GM11168 (cell line): Measurements from ENCODE around the gene CEP112.

Experiments
- in situ Hi-C: fragments of 300-500 bp; cut with MboI; formaldehyde crosslinking; loops from one replicate; pipeline ENCODE4 v1.12.0; 2022; ENCODE audit warnings: low sequenced_read_pairs; ENCODE audit not compliant: unreplicated experiment

Gene CEP112

GRCh38 chr17:65902831-65903522 lies 289.0 kb downstream of the CEP112 start:
- in situ Hi-C loops: no loop called here

DNA sequence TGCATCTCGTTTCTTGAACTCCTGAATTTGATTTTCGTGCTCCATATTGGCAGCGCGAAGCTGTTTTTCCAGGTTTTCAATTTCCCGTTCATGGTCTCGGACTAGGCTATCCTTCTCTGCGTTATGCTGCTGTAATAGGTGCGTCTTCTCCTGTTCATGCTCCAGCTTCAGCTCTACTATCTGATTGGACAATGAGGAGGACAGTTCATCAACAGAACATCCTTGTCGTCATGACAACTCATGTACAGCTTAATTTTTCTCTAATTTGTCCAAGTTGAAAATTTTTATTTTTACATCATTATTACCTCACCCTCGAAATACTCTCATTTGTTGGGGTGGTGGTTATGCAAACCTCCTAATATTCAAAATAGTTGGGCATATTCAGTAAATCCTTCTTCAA lies 289.8 kb downstream of the CEP112 start:
- in situ Hi-C loops: no loop called here

- in situ Hi-C loops: no loop called here
Measured at GRCh38 chr17:65901394-65901793, 290.5 kb downstream of the CEP112 start.

- in situ Hi-C loops: no loop called here
Measured at GRCh38 chr17:65900216-65900615, 291.7 kb downstream of the CEP112 start.

GRCh38 chr17:65898651-65899050 lies 293.3 kb downstream of the CEP112 start:
- in situ Hi-C loops: no loop called here

- in situ Hi-C loops: no loop called here
Measured at GRCh38 chr17:65896889-65897288, 295.0 kb downstream of the CEP112 start.

- in situ Hi-C loops: no loop called here
Measured at GRCh38 chr17:65895969-65896368, 296.0 kb downstream of the CEP112 start.

DNA sequence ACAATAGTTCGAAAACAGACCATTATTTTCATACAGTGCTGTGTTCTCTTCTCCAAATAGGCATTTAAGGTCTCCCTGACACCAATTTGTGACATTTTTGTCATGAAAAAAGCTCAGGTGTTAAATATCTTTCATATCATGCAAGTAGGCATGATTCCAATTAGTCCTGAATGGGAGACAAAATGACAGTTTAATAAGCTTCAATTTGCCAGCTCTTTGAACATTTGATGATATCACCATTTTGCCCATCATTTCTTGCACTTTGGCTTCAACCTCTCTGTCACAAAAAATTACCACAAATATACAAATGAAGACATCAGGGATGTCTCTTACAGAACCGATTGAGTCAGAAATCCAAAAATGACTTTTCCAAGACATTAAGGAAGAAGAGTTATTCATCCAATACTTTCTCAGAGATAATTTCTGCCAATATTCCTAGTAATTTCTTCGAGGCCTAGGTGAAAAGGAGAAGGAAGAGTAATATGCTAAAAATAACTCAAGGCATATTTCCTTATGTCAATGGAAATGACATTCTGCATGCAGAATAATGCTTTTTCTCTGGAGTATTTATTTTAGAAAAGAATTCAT lies 298.1 kb downstream of the CEP112 start:
- in situ Hi-C loops: no loop called here

DNA sequence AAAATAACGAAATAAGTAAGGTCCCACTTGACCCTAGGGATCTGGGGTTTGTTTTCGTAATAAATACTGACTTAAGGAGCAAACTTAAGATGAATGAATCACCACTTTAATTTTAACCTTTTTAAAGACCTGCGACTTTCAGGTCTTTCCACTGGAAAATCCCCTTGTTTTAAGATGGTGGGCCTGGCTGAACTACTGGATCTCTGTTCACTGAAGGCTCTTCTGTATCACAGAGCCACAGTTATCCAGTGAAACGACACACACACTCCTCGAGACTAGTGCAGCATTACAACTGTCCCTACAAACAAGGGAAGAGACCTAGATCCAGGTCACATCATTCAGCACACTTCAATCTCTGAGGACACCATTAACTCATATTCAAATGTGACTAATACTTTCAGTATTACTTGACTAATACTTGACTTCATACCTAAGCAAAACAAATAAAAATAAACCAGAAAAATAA lies 299.0 kb downstream of the CEP112 start:
- in situ Hi-C loops: no loop called here

DNA sequence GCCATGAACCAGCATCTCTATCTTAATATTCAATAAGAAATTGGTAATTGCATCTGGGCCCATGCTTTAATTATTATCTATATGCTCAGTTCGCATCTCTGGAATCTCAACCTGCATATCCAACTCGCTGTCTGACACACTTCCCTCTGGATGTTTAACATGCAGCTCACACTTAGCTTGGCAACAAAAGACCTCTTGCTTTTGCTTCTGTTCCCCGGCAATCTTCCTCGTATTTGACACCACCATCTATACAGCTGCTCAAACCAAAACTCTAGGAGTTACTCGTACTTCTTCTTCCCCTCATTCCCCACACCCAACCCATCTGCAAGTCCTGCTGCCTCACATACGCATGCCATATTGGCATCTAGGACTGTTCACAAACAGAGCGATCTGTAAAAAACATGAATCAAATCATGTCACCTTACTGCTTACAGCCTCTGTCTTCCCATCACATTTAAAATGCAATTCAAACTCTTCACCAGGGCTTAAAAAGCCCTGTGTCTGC lies 300.6 kb downstream of the CEP112 start:
- in situ Hi-C loops: no loop called here

- in situ Hi-C loops: no loop called here
Measured at GRCh38 chr17:65888649-65889048, 303.3 kb downstream of the CEP112 start.

GRCh38 chr17:65886315-65887245 lies 305.4 kb downstream of the CEP112 start:
- in situ Hi-C loops: no loop called here

DNA sequence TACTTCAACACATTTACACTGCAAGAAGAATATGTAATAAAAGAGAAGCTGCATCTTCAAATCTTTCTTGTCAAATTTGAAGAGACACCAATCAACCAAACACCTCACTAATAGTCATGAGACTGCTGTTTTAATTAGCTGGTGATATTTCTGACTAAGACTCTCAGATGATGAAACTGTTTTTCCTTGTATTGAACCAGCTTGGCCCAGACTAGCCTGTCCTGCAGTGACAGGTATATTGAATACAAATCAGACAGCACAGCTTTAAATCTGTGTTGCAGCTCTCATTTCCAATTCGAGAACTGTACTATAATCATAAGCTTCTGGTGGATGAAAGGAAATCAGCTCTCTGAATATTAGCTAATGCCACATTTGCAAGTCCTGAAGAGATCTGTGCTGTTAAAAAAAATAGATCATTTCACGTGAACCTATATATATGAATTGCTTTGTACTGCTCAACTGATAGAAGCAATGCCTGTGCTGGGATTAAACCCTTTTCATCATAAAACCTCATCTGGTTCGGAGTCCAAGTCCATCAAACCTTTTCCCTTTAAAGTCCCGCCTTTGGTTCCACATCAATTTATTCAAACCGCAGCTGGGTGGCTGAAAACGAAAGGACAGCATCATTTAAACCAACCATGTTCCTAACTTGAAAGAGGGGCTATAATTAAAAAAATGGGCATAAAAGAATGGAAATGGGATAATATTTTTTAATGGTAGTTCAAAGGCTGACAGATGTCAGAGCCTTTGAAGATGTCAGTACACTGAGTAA lies 306.2 kb downstream of the CEP112 start:
- in situ Hi-C loops: no loop called here

DNA sequence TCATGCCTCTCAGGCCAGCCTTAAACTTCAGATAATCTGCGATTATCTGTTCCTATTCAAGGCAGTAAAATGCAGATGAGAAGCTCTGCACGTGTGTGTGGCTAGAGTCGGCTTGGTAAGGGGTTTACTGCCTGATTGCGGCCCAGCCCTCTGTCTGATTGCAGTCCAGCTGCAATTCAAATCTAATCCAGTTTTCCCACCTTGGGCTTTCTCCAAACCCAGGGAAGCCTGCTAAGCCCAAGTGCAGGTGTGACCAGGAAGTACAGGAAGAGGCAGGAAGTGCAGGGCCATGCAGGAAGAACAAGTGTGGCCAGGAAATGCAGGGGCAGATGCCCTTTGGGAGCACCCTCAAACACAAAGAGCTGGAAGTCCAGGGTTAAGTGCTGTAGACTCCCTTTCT lies 314.9 kb downstream of the CEP112 start:
- in situ Hi-C loops: no loop called here

- in situ Hi-C loops: no loop called here
Measured at GRCh38 chr17:65868881-65869280, 323.1 kb downstream of the CEP112 start.

DNA sequence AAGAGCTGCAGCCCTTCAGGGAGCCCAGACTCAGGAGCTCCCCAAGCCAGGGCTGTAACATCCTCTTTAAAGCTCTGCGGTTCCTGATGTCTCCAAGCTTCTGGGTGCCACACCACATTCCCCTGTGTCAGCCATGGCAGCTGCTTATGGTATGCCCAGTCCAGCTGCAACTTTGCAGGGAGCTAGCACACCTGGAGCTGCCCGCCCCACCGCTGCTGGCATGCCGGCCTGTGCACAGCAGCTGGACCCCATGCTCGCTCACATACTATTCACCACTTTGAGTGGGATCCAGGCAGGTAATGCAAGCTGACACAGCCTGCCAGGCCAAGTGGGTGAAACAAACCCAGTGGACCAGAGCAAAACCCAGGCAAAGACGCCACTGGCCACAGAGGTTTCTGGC lies 324.9 kb downstream of the CEP112 start:
- in situ Hi-C loops: no loop called here

DNA sequence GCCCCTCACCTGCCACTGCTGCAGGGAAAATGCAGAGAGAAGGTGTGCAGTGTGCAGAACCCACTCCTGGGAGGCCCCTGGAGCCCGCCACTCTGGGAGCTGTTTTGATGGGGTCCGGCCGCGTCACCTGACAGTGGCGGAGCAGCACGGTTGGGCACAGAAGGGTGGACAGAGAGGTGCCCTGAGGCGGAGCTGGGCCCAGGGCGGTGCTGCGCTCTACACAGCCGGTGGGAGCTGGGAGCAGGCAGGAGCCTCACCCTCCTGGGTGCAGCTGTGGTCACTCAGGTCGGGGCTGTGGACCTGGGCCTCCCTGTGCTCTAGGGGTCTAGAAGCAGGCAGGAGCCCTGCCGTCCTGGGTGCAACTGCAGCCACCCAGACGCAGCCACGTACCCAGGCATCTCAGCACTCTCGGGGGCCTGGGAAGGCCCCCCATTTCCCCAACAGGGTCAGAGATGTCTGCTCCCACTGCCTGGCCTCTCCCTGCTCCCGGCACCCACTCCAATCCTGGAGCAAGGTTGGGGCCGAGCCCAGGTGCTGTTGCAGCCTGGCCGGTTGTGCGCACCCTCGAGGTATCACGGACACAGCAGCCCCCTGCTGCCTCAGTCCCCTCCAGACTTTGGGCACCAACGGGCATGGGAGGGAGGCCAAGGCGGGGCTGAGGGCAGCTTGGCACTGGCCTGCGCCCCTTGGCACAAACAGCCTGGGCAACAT lies 326.1 kb downstream of the CEP112 start:
- in situ Hi-C loops: no loop called here

DNA sequence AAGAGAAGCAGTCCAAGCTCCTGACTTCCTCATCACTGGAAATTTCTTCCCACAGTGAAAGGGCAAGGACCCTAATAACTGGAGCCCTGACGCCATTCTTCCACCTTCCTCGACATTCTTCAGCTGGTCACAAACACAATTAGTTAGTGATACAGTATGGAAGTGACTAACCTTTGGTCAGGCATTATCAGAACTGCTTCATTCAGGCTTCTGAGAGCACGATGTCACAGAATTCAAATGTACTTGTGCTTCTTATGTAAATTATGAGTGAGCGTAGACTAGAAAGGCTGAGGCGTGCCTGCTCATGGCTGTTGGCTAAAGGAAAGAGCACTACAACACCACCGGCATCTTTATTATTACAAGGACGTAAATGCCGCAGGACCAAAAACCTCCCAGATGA lies 327.5 kb downstream of the CEP112 start:
- in situ Hi-C loops: no loop called here

GRCh38 chr17:65857718-65858117 lies 334.2 kb downstream of the CEP112 start:
- in situ Hi-C loops: no loop called here

GRCh38 chr17:65856865-65857264 lies 335.1 kb downstream of the CEP112 start:
- in situ Hi-C loops: no loop called here
